Hypothalamus (tissue), 51 donors: Measurements from ENCODE around the gene SPAG17.

Source experiments
- DNase-seq, 51 donors: peaks; one replicate each; lab custom pipeline; 2025; lab: John Stamatoyannopoulos, UW

Gene SPAG17

DNA sequence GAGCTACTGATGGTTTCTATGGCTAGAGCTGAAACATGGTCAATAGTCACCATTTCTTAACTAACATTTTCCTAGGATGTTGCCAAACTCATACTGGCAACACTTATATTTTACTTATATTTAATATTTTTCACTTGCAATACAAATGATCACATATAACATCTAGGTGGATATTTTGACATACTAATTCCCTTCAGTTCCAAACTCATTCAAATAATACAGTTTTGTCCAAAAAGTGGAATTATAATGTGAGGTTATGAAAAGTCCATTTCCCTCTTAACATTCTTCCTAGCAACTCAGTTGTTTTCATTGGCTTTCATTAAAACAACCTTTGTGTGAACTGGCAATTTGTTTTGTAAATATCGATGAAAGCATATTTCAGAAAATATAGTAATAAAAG, 16.0 kb downstream of the SPAG17 start:
- DNase-seq: no peak

- DNase-seq: no peak
Measured at GRCh38 chr1:118160806-118161205, 24.2 kb downstream of the SPAG17 start.

- DNase-seq: no peak
Measured at GRCh38 chr1:118159569-118159968, 25.5 kb downstream of the SPAG17 start.

DNA sequence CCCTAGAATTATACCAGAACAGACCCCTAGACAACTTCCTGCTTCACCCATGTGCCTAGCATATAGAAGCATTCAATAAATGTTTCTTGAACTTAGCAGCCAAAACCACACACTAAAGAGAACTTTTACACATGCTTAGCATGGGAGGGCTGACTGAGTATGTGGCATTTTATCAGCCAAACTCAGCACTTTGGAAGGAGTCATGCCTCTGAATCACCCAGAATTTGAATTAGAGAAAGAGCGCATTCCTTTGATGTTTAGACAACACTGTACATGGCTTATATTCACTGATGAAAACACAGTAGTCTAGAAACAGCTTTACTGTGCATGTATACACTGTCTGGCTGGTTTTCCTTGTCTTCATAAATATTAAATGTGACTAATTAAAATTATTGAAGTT, 26.1 kb downstream of the SPAG17 start:
- no peak for DNase-seq

GRCh38 chr1:118157506-118157905, 27.5 kb downstream of the SPAG17 start:
- DNase-seq: no peak

- DNase-seq: no peak
Measured at GRCh38 chr1:118155106-118155505, 29.9 kb downstream of the SPAG17 start.

DNA sequence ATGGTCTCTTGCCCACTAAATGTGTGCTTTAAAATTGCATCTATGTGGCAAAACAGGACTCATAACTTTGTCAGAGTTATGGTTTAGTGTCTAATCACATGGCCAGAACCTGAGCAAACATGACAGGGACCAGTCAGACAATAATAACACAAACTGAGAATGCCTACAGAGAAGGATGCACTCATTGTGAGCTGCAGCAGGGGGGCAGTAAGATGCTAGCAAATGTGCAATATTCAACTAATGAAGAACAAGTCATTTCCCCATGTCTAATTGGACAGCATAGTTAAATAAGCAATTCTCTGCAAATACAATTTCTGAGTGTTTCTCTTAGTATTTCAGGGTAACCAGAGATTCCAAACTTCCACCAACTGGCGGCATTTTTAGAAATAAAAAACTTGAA, 30.8 kb downstream of the SPAG17 start:
- DNase-seq: peak in 1 of 51 donors; percentile 4

- DNase-seq: peak in 29 of 51 donors; percentile 0 to 51 (median 14)
Measured at GRCh38 chr1:118151312-118151937, 33.6 kb downstream of the SPAG17 start.

- DNase-seq: no peak
Measured at GRCh38 chr1:118149799-118150198, 35.2 kb downstream of the SPAG17 start.

- DNase-seq: no peak
Measured at GRCh38 chr1:118148034-118148433, 37.0 kb downstream of the SPAG17 start.

DNA sequence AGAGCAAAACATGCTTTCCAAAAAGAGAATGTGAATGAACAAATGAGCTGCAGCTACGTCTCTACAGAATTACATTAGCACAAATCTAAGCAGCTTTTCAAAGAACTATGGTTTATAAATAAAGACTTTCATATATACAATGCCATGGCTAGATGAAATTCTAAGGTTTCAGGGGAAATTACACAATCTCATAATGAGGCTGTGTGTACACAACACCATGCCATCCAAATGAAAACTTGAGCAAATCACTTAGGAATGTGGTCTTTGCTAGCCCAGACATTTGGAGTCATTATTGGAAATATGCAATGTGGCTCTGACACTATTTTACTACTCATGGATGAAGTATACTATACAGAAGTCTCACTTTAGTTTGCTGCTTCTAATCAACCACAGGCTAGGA, 37.5 kb downstream of the SPAG17 start:
- no peak for DNase-seq

- DNase-seq: no peak
Measured at GRCh38 chr1:118145721-118146120, 39.3 kb downstream of the SPAG17 start.

DNA sequence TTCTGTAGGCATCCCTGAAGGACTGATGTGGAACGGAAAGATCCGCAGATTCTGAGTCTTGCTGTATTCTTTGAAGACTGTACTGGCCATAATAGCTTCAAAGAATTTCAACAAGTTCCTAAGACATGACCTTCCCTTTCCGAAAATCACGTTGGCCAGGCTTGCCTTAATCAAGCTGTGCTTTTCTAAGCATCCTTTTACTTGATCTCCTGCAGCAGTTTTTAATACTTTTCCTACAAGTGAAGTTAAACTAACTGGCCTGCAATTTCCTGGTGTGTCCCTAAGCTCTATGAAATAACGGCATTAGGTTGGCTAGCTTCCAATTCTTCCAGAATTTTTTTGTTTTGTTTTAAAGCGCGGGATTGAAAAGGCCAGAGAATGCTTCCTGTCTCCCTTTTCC, 40.3 kb downstream of the SPAG17 start:
- no peak for DNase-seq

DNA sequence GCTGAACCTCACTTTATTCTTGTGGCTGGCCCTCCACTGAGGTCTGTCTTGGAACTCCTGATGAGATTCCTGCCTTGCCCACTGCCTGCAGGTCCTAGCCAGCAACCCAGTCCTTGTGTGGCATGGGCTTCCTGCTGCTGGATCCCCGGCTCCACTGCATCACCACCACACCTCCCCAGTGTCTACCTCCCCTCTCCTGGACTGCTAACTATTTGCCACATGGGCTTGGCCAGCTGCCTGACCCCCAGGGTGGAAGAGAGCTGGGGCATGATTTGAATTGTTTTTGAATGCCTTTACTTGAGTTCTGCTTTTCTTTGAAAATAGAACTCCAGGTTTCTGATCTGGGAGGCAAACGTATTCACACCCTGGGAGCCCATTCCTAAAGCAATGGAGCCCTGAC, 41.2 kb downstream of the SPAG17 start:
- no peak for DNase-seq

DNA sequence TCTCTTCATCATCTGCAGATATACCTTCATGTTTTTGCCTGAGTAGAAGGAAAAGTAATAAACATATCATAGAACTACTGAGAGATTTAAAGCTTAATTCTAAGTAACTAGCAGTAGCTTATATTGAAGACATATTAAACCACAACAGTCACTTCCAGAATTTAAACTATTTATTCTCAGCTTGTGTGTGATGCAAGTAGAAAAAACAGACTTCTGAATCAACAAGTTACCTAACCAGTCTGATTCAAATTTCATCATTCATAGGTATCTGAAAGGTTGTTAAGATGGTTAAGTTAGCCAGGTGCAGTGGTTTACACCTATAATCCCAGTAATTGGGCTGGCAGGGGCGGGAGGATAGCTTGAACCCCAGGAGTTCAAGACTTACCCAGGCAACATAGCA, 41.9 kb downstream of the SPAG17 start:
- no peak for DNase-seq

- no peak for DNase-seq
Measured at GRCh38 chr1:118142546-118142945, 42.5 kb downstream of the SPAG17 start.

DNA sequence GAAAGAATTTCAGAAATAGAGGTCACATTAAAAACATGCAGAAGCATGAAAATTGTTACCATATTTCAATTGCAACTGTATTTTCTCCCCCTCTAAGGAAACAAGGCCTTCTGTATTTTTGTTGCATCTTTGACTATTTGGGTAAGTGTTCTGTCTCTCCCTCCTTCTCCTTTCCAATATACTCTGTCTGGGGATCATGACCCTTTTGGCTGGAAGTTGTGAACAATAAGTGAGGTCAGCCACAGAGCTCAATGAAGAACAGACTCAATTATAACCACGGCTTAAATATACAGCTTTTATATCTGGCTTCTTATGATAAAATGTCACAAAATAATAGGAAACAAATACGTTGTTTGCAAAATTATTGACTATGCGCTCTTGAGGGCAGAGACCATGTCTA, 47.1 kb downstream of the SPAG17 start:
- no peak for DNase-seq

- DNase-seq: peak in 1 of 51 donors; percentile 2
Measured at GRCh38 chr1:118136187-118136941, 48.7 kb downstream of the SPAG17 start.

- DNase-seq: no peak
Measured at GRCh38 chr1:118132000-118132399, 53.0 kb downstream of the SPAG17 start.

GRCh38 chr1:118128761-118129160, 56.3 kb downstream of the SPAG17 start:
- no peak for DNase-seq

DNA sequence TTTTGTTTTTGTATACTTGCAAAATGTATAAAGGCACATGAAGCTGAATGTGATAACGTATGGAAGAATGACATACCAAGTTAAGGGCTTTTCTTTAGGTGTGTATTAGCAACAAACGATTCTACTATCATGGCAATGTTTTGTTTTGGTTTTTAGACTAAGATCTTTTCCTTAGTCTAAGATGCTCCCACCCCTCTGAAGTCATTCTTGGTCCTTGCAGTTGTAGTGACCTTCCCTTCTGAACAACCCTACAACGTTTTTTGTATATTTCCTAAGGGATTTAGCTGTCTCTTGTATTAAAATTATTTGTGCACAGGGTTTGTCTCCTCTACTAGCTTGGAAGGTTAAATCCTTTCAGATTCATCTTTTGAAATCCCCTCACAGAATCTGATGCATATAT, 61.0 kb downstream of the SPAG17 start:
- DNase-seq: no peak

- DNase-seq: no peak
Measured at GRCh38 chr1:118123116-118123839, 61.8 kb downstream of the SPAG17 start.
